Ecto neural progenitor cell (in vitro differentiated cells): Measurements from ENCODE around the gene RADIL.

Experiments
- DNase-seq: peaks from one replicate; pipeline ENCODE4 v3.0.0-alpha.2; 2018; ENCODE audit warnings: low spot score

RADIL gene

DNA sequence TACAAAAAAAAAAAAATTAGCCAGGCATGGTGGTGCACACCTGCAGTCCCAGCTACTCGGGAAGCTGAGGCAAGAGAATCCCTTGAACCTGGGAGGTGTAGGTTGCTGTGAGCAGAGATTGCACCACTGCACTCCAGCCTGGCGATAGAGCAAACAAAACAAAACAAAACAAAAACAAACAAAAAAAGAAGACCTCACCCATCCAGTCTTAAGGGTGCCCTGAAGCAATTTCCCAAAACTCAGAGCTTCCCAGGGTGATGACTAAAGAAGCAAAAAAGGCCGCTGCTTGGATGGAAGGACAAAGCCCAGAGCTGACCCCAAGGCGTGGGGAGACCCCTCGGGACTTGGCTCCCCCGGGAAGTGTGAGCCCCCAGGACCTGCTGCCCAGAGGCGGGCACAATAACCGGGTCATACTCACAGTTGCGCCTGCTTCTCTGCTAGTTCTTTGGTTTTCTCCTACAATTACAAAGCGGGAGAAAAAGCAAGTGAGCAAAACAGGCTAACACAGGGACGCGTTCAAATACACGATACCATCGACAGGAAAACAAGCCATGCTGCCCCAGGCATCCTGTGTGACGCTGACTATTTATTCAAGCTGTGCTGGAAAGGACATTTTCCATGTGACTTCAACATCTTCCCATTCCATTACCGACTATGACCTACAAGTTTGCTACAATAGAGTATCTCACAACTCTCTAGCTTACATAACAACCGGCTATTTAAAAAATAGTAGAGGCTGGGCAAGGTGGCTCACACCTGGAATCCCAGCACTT is 51.6 kb downstream of the RADIL start:
- peak; percentile 40 for DNase-seq

GRCh38 chr7:4830176-4830575 is 53.3 kb downstream of the RADIL start:
- peak; percentile 82 for DNase-seq

- no peak for DNase-seq
Measured at GRCh38 chr7:4828720-4829383, 54.7 kb downstream of the RADIL start.

GRCh38 chr7:4825081-4825480 is 58.4 kb downstream of the RADIL start:
- no peak for DNase-seq

DNA sequence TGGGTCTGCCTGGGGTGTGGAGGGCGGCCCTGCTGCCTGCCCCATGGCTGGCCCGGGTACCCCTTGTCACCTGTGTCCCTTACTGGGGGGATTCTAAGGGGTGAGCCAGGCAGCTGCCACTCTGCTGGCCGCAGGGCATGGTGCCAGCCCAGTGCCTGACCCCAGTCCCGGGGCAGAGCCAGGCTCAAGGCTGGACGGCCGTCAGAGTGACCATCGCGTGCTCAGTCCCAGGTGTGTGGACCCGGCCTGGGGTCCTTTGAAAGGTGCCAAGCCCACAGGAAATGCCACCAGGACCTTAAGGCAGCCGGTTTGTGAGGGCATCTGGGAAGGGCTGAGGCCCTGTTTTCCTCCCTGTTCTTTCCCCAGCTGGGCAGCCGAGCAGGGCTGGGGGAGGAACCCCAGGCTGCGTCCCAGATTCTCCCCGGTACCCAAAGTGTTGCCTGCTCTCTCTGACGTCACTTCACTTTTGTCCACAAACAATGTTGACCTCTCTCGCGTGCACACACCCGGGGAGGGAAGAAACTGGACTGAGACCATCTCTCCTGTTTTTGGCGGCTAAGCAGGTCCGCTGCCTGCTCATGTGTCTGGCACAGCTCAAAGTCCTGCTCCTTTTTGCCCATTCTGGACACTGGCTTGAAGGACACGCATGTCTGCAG is 59.3 kb downstream of the RADIL start:
- DNase-seq, result no peak

- DNase-seq, result no peak
Measured at GRCh38 chr7:4823441-4824119, 59.9 kb downstream of the RADIL start.

DNA sequence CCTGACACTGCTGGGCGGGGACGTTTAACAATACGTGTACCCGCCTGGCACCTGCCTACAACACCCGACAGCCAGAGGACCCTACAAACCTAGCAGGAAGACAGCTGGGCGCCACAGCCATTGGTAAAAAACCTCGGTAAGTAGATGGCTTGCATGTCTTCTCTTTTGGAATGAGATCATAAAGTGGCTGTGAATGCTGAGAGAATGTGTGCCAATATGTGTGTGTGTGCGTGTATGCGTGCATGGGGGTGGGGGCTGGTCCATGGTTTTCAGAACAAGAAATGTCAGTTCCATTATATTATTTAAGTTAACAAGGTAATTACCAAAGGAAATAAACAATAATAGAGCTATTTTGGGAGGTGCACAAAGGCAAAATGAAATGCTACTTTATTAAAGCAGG is 60.8 kb downstream of the RADIL start:
- DNase-seq, result no peak

GRCh38 chr7:4820967-4821471 is 62.5 kb downstream of the RADIL start:
- no peak for DNase-seq

DNA sequence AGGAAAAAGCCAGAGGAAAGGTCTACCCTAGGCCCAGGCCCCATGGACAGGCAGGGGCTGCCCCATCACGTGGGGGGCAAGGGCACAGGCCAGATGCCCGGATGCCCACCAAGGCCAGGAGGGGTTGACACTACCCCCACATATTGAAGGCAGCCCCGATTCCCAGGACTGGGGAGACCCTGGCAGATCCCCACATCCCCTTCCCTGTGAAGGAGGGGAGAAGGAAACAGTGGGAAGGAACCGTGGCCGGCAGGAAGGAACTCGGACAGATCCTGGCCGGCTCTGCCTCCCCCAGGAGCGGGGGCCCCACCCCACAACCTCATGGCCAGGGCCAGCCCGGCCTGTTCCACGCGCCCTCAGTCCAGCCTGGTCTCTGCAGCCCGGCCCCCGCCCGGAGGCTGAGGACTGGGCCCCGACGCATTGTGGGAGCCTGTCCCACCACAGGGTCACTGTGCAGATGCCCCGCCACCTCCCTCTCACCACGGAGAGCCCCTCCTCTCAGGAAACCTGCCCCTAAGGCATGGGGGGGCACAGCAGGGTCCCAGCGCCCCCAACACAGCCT is 63.0 kb downstream of the RADIL start:
- DNase-seq, result no peak

DNA sequence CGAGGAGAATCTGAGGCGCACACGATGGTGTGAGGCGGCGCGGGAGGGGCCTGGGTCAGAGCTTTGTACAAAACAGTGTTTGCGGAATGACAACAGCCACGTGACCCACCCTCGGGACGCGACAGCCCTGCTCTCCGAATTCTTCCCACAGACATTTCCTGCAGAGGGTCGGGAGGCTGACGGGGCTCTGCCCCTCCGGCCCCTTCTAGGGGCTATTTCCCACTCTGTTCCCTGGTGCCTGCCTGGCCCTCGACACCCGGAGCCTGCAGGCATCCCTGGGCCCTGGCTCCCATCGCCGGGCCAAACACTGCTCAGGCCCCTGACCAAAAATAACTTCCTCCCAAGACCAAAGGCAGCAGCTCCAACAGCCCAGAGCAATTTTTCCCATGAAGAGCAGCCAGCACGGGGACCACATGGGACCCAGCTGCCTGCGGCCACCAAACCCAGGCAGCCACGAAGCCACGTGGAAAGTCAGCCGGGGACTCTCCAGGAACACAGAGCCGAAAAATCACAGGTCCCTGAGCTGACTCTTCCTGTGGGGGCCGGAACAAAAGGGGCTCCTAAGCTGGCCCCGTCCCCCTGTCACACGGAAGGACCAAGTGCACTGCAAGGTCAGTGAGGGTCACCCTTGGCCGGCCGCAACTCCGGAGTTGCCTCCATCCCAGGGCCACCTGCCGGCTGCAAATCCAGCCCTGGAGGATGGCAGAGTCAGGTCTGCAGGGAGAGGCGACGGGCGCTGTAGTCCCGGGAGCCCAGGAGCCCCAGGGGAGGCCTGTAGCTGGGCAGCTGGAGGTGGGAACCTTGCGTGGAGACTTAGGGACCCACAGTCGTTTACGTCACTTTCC is 63.7 kb downstream of the RADIL start:
- no peak for DNase-seq

GRCh38 chr7:4818000-4818794 is 65.3 kb downstream of the RADIL start:
- DNase-seq, result no peak

DNA sequence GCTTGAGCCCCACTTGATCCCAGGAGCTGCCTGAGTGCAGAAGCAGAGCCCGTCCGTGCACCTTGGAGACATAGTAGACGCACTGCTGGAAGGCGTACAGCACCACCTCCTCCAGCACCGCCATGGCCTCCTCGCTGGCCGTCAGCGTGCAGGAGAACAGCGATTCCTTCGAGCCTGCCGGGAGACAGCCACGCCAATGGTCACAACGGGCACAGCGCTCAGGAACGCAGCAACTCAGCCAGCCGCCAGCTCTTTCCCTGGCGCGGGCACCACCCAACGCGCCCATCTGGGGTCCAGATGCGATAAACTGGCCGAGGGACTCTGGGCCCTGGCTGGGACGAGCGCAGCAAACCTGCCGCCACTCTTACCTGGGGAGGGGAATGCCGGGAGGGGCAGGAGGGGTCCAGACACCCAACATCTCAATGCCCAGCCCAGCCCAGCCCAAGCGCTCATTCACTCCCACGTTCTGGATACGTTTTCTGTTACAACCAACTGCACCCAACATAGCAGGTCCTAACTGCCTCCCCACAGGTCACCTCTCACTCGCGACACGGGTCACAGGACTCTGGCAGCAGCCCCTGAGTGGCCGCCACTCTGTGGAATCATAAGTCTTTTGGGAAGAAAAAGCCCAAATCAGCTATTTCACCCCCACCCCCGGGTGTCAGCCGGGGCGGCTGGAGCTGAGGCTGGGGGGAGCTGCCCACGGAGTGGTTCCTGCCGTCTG is 66.2 kb downstream of the RADIL start:
- no peak for DNase-seq

DNA sequence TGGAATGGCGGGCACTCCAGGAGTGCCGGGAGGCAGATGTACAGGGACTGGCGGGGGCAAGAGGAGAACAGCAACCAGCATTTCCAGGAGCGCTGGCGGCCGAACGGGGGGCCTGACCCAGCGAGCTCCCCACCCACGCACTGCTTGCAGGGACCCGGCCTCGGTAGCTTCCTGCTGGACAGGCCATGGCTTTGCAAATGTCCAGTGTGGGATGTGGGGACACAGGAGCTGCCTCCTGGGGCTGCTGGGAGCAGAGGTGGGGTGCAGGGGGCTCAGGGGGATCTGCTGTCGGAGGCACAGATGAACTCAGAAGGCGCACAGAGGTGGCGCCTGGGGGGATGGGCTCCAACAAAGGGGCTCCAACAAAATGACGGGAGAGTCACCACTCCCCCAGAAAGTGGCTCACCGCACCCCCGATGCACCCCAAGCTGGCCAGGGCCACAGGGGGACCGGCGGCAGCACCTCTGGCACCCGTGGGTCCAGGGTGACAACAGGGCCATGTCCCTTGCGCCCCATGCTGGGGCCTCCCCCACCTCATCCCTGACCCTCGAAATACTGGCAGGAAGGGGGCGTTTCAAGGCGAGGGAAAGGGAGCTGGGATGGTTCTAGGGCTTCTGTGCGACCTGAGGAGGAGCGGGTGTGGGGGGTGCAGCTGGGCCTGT is 67.0 kb downstream of the RADIL start:
- no peak for DNase-seq

DNA sequence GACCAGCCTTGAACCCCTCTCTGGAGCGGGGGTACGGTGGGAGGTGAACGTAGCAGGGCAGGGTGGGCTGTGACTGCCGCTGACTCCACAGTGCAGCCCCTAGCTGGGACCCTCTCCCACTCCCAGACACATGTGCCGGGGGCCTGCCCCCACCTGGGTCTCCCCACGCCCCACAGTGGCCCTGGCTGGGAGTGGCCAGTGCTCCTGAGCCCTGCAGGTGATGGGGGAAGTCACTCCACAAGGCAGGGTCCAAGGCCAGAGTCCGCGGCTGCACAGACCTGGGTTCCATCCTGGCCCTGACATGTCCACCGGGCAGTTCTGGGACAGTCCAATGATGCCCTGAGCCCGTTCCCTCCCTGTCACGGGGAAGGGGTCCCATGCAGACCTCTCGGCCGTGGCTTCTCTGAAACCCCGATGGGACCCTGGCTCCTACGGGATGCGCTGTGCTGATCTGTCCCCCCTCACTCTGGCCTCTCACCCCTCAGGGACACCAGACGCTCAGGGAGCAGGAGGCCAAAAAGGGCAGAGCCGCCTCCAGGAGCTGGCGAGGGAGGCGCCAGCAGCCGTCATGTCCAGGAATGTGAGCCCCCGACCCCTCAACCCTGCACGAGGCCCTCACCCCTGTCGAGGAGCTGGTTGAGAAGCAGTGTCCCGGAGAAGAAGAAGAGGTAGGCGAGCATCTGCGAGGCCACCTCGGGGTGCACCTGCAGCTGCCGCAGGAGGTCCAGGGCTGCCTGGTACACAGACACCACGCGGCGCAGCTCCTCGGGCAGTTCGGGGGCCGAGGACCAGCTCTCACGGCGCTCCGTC is 67.7 kb downstream of the RADIL start:
- DNase-seq, result no peak

DNA sequence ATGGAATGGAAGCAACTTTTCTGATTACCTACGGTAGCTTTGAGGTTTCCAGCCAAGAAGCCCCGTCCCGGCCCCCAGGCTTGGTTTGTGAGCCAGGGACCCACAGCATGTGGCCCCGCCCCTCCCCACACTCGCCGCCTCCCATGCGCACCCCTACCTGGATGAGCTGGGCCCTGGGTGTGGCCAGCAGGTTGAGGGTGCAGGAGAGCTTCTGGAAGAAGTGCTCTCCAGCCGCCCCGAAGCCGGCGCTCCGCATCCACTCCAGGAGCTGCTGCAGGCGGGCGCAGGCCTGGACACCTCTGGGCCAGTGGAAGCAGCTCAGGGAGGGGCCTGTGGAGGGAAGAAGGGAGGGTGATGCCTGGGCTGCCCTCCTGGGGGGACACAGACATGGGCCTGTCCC is 68.4 kb downstream of the RADIL start:
- no peak for DNase-seq

DNA sequence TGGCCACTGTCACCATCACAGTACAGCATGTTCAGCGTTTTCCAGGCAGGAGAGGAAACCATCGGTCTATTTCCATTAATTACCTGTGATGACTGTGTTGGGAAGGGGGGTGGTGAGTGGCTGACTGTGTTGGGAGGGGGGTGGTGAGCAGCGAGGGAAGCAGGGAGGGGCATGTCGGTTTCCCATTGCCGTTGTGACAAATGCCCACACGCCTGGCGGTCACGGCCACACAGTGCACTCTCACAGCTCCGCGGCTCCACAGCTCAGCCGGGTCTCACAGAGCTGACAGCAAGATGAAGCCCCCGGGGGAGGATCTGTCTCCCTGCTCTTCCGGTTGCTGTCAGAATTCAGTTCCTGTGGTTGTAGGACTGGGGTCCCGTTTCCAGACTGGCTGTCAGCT is 69.1 kb downstream of the RADIL start:
- DNase-seq, result no peak

DNA sequence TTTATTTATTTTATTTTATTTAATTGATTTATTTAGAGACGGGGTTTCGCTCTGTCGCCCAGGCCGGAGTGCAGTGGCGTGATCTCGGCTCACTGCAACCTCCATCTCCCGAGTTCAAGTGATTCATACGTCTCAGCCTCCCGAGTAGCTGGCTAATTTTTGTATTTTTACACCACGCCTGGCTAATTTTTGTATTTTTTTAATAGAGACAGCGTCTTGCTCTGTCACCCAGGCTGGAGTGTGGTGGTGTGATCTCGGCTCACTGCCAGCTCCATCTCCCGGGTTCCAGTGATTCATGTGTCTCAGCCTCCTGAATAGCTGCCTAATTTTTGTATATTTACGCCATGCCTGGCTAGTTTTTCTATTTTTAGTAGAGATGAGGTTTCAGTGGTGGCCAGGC is 73.8 kb downstream of the RADIL start:
- no peak for DNase-seq

DNA sequence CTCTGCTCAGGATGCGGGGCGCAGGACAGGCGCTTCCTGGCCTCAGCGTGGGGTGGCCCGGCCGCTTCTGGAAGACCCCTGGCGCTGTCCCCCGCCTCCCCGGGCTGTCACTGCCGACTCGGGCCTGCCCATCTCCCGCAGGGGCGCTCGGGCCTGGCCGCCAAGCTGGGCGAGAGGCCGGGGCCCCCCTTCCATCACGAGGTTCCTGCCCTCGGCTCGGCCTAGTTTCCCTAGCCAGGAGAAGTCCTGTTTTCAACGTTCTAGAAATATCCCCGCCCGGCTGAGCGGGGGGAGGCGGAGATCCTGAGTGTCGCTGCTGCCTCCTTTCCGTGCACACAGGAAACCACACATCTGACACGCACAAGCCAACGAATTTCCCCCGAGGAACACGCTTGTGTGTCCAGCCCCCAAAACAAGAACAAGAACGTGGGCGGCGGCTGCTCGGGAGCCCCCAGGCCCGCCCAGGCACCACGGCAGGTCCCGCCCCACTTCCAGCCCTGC is 74.4 kb downstream of the RADIL start:
- DNase-seq, result no peak
